Mesangial cell (primary cell): ENCODE results near the gene MUC13. TPM values are rescaled to one million over a fixed set of nuclear protein-coding genes. Genes with fewer than 3 reads are reported as not detected.

Source experiments
- total RNA-seq: library from RNA; depleted of rRNA; stranded (reverse); fragments of >200 nt; gene quantifications from 2 replicates; pipeline ENCODE4 v1.2.3, GENCODE V29; 2015

The MUC13 gene, protein sequence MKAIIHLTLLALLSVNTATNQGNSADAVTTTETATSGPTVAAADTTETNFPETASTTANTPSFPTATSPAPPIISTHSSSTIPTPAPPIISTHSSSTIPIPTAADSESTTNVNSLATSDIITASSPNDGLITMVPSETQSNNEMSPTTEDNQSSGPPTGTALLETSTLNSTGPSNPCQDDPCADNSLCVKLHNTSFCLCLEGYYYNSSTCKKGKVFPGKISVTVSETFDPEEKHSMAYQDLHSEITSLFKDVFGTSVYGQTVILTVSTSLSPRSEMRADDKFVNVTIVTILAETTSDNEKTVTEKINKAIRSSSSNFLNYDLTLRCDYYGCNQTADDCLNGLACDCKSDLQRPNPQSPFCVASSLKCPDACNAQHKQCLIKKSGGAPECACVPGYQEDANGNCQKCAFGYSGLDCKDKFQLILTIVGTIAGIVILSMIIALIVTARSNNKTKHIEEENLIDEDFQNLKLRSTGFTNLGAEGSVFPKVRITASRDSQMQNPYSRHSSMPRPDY
- total RNA-seq, result not detected in 2 replicates

GRCh38 chr3:124934577-124934976 lies at the start of gene MUC13:
Gene MUC13, minus strand, starts transcription at chr3:124934751. Its CDS starts 39 bp downstream, at chr3:124934712.

GRCh38 chr3:124887177-124887931 lies 47.2 kb downstream of the MUC13 start, which contains the start of gene ITGB5:
Gene ITGB5, minus strand, starts transcription at chr3:124887365. Its CDS starts 365 bp downstream, at chr3:124887000.

Other genes with a start within 250 kb of the MUC13 start
- gene UMPS, start 204.3 kb downstream of the MUC13 start, total RNA-seq, result 18.9 and 26.4 TPM in 2 replicates
- gene ITGB5, start 47.4 kb downstream of the MUC13 start, total RNA-seq, result 144 and 216 TPM in 2 replicates
- gene HEG1, start 121.2 kb upstream of the MUC13 start, total RNA-seq, result 44.8 and 78.6 TPM in 2 replicates